ENCODE data around the gene OR2K2.
"Not testable (repeated sequence)": the region's sequence is repeated elsewhere in the genome, so short reads cannot be mapped to it uniquely, and the experiment has no call there.

Gene OR2K2, protein sequence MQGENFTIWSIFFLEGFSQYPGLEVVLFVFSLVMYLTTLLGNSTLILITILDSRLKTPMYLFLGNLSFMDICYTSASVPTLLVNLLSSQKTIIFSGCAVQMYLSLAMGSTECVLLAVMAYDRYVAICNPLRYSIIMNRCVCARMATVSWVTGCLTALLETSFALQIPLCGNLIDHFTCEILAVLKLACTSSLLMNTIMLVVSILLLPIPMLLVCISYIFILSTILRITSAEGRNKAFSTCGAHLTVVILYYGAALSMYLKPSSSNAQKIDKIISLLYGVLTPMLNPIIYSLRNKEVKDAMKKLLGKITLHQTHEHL

GRCh38 chr9:111330124-111330523 lies at the start of gene OR2K2:
OR2K2 (minus strand) TSS chr9:111330224; CDS start chr9:111328433, 1,791 bp downstream.
- no peak for DNase-seq (ENCODE audit: low spot score)

GRCh38 chr9:111375817-111376564 lies 46.0 kb upstream of the OR2K2 start:
- no peak for DNase-seq (ENCODE audit: low spot score)

DNA sequence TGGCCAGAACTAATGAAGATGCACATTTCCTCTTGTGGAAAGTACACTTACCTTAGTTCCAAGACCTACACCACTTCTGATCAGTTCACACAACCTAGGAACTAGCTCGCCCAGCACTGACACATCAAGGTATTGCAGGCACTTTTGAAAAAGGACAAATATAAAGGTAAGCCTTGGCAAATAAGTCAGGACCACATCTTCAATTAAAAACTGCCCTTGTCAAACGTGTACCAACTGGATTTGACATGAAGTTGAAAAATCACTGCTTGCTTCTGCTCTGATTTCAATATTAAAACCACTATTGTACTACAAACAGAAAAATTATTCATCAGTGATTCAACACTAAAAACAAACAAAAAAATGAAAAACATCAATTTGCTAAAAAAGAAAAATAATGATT lies 45.0 kb upstream of the OR2K2 start:
- no peak for DNase-seq (ENCODE audit: low spot score)

GRCh38 chr9:111372297-111372696 lies 42.3 kb upstream of the OR2K2 start:
- no peak for DNase-seq (ENCODE audit: low spot score)

GRCh38 chr9:111366978-111367377 lies 37.0 kb upstream of the OR2K2 start:
- DNase-seq (ENCODE audit: low spot score): no peak

GRCh38 chr9:111362526-111362925 lies 32.5 kb upstream of the OR2K2 start:
- DNase-seq (ENCODE audit: low spot score): peak; percentile 39

DNA sequence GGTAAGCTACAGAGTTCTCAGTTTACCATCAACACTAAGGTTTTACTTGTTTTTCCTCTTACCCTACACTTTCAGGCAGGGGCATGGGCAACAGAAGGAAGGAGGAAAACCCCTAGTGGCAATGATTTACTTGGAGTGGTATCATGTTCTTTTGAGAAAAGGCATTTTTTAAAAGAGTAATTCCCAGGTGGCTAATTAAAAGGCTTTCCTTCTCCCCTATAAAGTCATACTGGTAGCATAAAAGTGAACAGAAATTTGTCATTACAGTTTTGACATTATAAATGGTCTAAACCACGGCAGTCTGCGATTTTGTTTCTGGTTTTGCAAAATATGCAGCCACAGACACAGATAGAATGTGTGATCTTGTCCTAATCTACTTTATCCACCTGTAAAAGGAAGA lies 30.9 kb upstream of the OR2K2 start:
- DNase-seq (ENCODE audit: low spot score): no peak

DNA sequence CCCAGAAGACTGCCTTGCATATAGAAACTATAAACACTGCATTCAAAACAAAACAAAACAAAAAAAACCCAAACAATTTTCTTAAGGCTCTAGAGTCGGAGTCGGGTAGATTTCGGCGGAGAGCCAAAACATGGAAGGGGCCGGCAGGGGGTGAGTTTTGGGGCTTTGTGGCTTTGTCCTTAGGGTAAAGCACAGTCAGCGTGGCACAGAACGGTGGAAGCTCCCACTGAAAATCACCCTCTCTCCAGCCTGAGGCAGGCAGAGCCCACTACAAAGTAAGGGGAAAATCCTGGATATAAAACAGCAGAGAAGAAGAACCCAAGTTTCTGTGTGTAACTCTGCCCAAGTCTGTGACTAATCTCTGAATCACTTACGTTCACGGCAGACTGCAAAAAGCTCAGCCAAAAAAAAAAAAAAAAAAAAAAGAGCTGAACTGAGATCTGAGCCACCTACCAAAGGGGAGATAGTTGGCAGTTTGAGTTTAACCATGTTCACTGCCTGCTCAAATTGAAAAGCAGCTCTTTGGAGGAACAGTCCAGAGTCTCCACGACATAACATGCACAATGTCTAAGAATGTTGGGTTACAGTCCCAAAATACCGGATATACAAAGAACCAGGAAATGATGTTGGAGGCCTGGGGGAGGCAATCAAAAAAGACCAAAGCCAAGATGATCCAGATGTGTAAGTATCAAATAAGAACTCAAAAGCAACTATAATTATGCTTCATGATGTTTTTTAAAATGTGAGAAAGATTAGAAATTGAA lies 26.6 kb upstream of the OR2K2 start:
- DNase-seq (ENCODE audit: low spot score): no peak

DNA sequence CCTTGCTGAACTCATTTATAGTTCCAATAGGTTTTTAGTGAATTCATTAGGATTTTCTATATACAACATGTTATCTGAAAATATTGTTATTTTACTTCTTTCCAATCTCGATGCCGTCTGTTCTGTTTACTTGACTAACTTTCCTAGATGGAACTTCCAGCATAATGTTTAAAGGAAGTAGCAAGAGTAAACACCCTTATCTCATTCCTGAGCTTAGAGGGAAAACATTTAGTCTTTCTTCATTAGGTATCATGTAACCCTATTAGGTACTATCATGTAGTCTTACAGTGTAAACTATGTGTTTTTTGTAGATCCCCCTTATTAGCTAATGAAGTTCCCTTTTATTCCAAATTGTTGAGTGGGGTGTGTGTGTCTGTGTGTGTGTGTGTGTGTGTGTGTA lies 22.5 kb upstream of the OR2K2 start:
- no peak for DNase-seq (ENCODE audit: low spot score)

- DNase-seq (ENCODE audit: low spot score): no peak
Measured at GRCh38 chr9:111350556-111350955, 20.5 kb upstream of the OR2K2 start.

GRCh38 chr9:111349766-111350165 lies 19.7 kb upstream of the OR2K2 start:
- DNase-seq (ENCODE audit: low spot score): no peak

GRCh38 chr9:111348821-111349271 lies 18.8 kb upstream of the OR2K2 start:
- no peak for DNase-seq (ENCODE audit: low spot score)

- DNase-seq (ENCODE audit: low spot score): not testable (repeated sequence)
Measured at GRCh38 chr9:111334318-111334863, 4.4 kb upstream of the OR2K2 start.

DNA sequence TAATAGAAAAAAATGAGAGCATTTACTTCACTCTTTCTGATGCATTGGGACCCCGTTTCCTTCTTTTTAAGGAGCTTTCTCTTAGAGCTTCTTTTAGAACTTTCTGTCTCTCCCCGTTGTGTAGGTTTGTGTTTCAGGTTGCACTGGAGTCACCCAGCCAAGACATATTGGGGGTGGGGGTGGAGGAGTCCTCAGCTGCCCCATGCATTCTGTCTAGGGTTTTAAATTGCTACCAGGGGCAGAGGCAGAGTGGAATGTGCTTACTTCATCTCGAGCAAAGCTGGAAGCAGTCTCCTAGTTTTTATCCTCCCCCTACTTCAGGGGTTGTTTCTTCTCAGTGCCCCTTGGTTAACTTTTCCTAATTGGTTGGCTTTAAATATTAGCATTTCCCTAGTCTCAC lies 9.4 kb downstream of the OR2K2 start:
- no peak for DNase-seq (ENCODE audit: low spot score)

DNA sequence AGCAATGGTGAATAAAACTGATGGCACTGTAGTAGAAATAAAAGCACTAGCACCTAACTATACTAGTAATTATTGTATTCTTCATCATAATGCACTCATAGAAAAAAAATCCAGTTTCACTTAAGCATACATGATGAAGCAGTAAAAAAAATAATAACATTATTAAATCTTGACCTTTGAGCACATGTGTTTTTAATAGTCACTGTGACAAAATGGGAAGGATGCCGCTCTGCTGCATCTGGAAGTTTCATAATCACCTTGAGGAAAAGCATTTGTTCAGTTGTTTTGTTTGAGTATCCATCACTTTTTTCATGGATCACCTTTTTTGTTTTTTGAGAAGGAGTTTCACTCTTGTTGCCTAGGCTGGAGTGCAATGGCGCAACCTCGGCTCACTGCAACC lies 13.2 kb downstream of the OR2K2 start:
- DNase-seq (ENCODE audit: low spot score): no peak

DNA sequence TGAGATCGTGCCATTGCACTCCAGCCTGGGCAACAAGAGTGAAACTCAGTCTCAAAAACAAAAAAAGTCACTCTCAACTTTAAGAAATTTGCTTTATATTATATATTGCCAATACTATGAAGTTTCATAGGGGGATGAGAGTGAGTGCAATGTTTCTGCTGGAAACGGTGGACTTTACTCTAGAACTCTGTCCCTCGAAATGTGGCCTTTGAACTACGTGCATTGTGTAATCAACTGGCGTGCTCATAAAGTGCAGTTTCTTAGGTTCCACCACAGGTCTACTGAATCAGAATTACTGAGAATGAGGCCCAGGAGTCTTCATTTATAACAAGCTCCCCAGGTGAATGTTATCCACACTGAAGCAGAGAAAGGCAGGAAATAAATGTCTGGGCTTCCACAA lies 24.1 kb downstream of the OR2K2 start:
- no peak for DNase-seq (ENCODE audit: low spot score)

GRCh38 chr9:111304000-111304399 lies 26.0 kb downstream of the OR2K2 start:
- not testable (repeated sequence) for DNase-seq (ENCODE audit: low spot score)

DNA sequence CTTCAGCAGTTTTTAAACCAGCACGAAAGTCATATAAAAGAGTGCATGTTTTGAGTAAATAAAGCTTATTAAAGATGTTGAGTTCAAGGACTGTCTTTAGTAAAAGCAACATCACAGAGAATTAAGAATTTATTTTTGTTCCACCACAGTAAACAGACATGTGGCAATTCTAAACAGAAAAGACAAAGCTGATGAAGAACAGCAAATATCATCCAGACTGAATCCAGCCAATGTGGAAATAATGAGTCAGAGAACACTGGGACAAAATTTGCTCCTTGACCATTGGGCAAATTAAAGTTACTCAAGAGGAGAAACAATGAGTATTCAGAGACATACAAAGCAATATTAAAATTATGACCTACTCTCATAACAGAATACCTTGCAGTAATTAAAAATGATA lies 28.8 kb downstream of the OR2K2 start:
- no peak for DNase-seq (ENCODE audit: low spot score)

DNA sequence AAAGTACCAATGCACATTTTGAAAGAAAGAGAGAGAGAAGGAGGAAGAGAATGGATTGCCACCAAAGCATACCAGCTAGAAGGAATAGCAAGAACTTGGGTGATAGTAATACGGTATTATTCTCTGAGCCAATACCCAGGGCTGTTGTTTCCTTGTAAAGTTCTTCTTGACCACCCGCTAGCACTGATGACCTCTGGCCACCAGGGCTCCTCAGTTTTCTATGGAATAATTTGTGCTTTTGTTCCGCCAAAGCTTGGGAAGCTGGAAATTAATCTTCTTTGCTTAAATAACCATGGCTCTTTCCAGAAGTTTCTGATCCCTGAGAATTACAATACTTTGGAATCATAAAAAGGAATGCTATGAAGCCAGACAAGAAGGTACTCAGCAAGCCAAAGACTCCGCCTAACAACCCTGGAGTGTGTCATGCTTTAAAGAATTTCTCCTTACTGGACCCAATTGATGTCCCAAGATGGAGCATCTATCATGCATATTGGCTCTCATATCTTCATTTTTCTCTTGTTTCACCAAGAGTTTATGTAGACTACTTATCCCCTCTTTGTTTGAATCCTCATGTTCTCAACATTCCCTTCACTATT lies 29.8 kb downstream of the OR2K2 start:
- DNase-seq (ENCODE audit: low spot score): no peak

DNA sequence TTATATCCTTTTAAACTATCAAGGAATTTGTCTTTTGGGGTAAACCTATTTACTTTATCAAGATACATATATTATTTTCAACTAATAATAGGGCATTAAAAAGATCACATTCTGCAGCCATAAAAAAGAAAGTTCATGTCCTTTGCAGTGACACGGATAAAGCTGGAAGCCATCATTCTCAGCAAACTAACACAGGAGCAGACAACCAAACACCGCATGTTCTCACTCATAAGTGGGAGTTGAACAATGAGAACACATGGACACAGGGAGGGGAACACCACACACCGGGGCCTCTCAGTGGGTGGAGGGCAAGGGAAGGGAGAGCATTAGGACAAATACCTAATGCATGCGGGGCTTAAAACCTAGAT lies 30.4 kb downstream of the OR2K2 start:
- DNase-seq (ENCODE audit: low spot score): not testable (repeated sequence)

GRCh38 chr9:111298731-111299598 lies 31.1 kb downstream of the OR2K2 start:
- peak; percentile 52 for DNase-seq (ENCODE audit: low spot score)
